NCI-H2029 (cell line): Measurements from ENCODE around the gene MFSD2B.

Experiments
- DNase-seq: peaks from one replicate; lab custom pipeline; 2025; lab: John Stamatoyannopoulos, UW

The MFSD2B gene

GRCh38 chr2:24050041-24050979 is 40.4 kb downstream of the MFSD2B start:
- no peak for DNase-seq

GRCh38 chr2:24051833-24052232 is 41.9 kb downstream of the MFSD2B start:
- DNase-seq: no peak

- DNase-seq: no peak
Observed at GRCh38 chr2:24052951-24053350, 43.1 kb downstream of the MFSD2B start.

- no peak for DNase-seq
Observed at GRCh38 chr2:24054366-24055010, 44.6 kb downstream of the MFSD2B start.

- no peak for DNase-seq
Observed at GRCh38 chr2:24055750-24056149, 45.9 kb downstream of the MFSD2B start.

GRCh38 chr2:24058564-24059271 is 48.8 kb downstream of the MFSD2B start:
- DNase-seq: no peak

- DNase-seq: no peak
Observed at GRCh38 chr2:24065341-24065740, 55.5 kb downstream of the MFSD2B start.

- DNase-seq: no peak
Observed at GRCh38 chr2:24072259-24072658, 62.4 kb downstream of the MFSD2B start.

- no peak for DNase-seq
Observed at GRCh38 chr2:24073816-24074215, 63.9 kb downstream of the MFSD2B start.

GRCh38 chr2:24075259-24075658 is 65.4 kb downstream of the MFSD2B start:
- DNase-seq: no peak
